BE2C (cell line): ENCODE results near the gene NAT16.

Experiments
- DNase-seq: peaks from one replicate; pipeline ENCODE4 v3.0.0-alpha.2; 2020
- H3K27me3 ChIP-seq: fragments of 250-450 bp; sonication (Bioruptor Pico); 2 replicates; pipeline ENCODE4 v1.5.1; 2020; ENCODE audit warnings: mild to moderate bottlenecking
- H3K36me3 ChIP-seq: fragments of 250-450 bp; sonication (Bioruptor Pico); 2 replicates; pipeline ENCODE4 v1.5.1; 2020; ENCODE audit warnings: mild to moderate bottlenecking
- H3K4me1 ChIP-seq: fragments of 250-450 bp; sonication (Bioruptor Pico); 2 replicates; pipeline ENCODE4 v1.5.1; 2020
- H3K4me3 ChIP-seq: 2 replicates; pipeline ENCODE4 v1.5.1; 2011; ENCODE audit warnings: low read depth, low read length
- H3K9me3 ChIP-seq: fragments of 250-450 bp; sonication (Bioruptor Pico); 2 replicates; pipeline ENCODE4 v1.5.1; 2020
- TF ChIP-seq, protein P1 (sequence below): IDR thresholded peaks from 2 replicates; pipeline ENCODE4 v1.5.1; 2012; ENCODE audit warnings: mild to moderate bottlenecking, low read depth, low read length

Gene NAT16

DNA sequence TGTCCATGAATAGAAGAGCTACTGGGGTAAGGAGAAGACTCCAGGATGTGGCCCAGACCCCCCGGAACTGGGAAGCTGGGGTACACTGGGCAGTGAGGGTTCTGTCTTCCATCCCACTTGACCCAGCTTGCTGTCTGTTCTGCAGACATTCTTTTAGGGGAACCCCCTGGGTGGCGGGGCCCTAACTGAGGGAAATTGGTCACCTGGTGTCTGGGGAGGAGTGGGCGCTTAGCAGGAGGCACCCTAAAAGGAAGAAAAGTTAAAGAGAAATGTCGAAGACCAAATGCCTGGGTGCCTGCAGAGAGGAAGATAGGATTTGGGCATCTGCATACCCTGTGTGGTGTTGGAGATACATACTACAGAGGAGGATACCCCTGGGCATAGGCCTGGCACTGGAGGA, 24.8 kb downstream of the NAT16 start:
- Histone ChIP-seq H3K4me1 (peaks cover 3% of the 10 kb centered on the region; the same call in 1 of the 2 replicates), H3K9me3 (no peaks in the 10 kb centered on the region), H3K36me3 (peaks cover 9% of the 10 kb centered on the region), H3K4me3 (peak overlapping the region; percentile 83), H3K27me3 (no peaks in the 10 kb centered on the region)
- no peak for DNase-seq
- TF ChIP-seq, protein P1, sequence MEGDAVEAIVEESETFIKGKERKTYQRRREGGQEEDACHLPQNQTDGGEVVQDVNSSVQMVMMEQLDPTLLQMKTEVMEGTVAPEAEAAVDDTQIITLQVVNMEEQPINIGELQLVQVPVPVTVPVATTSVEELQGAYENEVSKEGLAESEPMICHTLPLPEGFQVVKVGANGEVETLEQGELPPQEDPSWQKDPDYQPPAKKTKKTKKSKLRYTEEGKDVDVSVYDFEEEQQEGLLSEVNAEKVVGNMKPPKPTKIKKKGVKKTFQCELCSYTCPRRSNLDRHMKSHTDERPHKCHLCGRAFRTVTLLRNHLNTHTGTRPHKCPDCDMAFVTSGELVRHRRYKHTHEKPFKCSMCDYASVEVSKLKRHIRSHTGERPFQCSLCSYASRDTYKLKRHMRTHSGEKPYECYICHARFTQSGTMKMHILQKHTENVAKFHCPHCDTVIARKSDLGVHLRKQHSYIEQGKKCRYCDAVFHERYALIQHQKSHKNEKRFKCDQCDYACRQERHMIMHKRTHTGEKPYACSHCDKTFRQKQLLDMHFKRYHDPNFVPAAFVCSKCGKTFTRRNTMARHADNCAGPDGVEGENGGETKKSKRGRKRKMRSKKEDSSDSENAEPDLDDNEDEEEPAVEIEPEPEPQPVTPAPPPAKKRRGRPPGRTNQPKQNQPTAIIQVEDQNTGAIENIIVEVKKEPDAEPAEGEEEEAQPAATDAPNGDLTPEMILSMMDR, result no peak

DNA sequence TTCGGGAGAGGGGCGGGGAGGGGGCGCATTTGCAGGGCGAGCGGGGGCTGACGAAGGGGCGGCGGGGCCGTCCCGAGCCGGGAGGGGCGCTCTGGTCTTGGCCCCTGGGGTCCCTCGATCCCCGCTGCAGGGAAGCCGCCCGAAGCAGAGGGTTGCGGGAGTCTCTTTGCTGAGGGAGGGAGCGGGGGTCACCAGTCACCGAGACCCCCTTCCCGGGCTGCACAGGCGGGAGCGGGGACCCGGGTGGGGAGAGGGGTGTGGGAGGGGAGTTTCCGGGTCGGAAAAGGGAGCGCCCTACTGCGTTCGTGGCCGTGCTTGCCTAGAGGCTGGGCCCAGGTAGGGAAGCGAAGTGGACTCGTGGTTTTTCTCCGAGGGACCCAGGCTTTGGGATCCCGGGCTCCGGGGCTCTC, 25.4 kb downstream of the NAT16 start:
- Histone ChIP-seq H3K36me3 (peaks cover 9% of the 10 kb centered on the region), H3K9me3 (no peaks in the 10 kb centered on the region), H3K4me1 (no peaks in the 10 kb centered on the region; the same call in 1 of the 2 replicates), H3K27me3 (no peaks in the 10 kb centered on the region), H3K4me3 (peak overlapping the region; percentile 83)
- DNase-seq, result no peak
- TF ChIP-seq, protein P1, result no peak

DNA sequence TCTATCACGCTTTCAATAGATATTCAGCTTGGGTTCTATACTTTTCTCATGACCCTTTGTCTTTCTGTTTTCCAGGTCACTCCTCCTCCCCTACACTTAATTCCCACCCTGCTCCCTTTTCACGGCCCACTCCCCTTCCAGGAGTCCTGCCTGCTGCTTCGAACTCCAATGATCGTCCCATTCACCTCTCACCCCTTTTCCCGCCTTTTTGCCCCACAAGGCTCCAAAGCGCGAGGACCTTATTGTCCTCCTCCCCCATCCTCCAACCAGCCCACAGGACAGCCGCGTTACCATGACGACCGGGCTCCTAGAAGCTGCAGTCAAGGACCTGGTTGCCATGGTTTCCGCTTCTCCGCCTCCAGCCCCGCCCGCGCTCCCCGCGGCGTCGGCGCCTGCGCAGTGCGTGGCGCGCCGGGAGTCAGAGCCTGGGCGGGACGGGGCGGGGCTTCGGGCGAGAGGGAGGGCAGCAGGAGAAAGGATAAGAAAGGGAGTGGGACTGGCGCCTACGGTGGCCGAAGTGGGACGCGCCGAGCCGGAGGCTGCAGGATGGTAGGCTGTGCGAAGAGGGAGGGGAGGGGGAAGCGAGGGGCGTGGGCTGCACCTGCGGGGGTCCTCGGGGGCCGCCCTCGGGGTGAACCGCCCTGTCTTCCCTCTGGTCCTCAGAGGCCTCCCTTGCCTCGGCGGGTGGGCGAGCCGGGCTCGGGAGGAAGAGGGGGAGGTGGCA, 26.0 kb downstream of the NAT16 start, which contains the start of gene AP1S1:
TSS of gene AP1S1 (plus strand) at position 508 of the 724 bp plus-strand sequence. CDS start at position 547, 39 bp downstream.
- Histone ChIP-seq H3K9me3 (no peaks in the 10 kb centered on the region), H3K4me1 (no peaks in the 10 kb centered on the region; the same call in 1 of the 2 replicates), H3K36me3 (peaks cover 9% of the 10 kb centered on the region), H3K27me3 (no peaks in the 10 kb centered on the region), H3K4me3 (peak within 1 kb of the TSS; percentile 83)
- TF ChIP-seq, protein P1, result no peak
- peak; percentile 99 for DNase-seq

DNA sequence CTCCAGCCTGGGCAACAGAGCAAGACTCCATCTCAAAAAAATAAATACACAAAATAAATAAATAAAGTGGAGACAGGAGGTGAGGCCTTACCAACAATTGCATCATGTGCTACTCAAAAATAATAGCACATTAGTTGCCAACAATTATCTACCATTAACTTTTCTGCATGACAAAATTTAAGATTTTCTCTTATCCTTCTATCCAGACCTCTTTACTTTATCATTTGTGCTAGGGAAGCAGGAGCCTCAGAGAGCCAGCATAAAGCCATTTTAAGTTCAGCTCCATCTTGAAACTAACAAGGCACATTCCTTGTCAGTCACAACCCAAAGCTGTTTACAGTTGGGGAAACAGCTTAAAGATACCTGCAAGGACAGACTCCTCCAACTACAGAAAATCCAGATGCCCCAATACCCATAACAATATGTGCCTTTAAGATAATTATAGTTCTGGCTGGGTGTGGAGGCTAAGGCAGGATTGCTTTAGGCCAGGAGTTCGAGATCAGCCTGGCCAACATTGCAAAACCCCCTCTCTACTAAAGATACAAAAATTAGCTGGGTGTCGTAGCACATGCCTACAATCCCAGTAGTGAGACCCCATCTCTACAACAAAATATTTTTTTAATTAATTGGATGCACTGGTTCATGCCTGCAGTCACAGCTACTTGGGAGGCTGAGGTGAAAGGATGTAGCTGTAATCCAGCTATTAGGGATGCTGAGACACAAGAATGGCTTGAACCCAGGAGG, 28.0 kb downstream of the NAT16 start:
- Histone ChIP-seq H3K4me3 (no peak overlapping the region), H3K27me3 (no peaks in the 10 kb centered on the region), H3K9me3 (no peaks in the 10 kb centered on the region), H3K4me1 (no peaks in the 10 kb centered on the region; the same call in 1 of the 2 replicates), H3K36me3 (no peaks in the 10 kb centered on the region)
- DNase-seq, result no peak
- TF ChIP-seq, protein P1, result no peak

DNA sequence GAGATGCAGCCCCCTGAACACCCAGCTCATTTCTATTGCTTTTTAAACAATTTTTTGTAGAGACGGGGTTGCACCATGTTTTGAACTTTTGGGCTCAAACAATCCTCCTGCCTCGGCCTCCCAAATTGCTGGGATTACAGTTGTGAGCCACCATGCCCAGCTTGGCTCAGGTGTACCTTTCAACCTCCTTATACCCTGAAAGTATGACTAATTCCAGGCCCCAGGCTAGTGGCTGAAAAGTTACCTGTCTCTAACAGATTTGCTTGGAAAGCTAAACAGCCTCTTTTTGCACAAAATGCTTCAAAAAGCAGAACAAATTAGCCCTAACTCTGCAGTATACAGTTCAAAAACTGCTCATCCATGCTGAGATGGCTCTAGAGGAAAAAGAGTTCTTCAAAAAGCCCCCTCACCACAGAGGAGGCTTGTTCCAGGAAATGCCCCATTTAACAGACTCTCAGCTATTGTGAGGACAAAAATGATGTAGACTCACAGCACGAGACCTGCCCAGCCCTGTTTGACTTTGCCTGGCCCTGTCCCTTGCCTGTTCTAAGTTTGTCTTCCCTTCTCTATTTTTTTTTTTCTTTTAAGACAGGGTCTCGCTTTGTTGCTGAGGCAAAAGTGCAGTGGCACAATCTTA, 39.2 kb downstream of the NAT16 start:
- H3K9me3 ChIP-seq, result no peaks in the 10 kb centered on the region
- H3K4me3 ChIP-seq, result no peak overlapping the region
- H3K36me3 ChIP-seq, result no peaks in the 10 kb centered on the region
- H3K4me1 ChIP-seq, result peaks cover 3% of the 10 kb centered on the region; the same call in 1 of the 2 replicates
- no peak for DNase-seq
- H3K27me3 ChIP-seq, result no peaks in the 10 kb centered on the region
- TF ChIP-seq, protein P1, result no peak
